ENCODE data around the gene MAP3K6. TPM values are rescaled to one million over a fixed set of nuclear protein-coding genes. Genes with fewer than 3 reads are reported as not detected.

The MAP3K6 gene
- total and polyA plus RNA-seq, 2 of the 4 experiments (the other 2 are of a cell fraction): 4.8 to 15.9 TPM

GRCh38 chr1:27341525-27342252 lies 25.1 kb downstream of the MAP3K6 start, which contains the start of gene SYTL1:
TSS of gene SYTL1 (plus strand) at chr1:27342022. CDS start at chr1:27345335, 3,313 bp downstream.
- Histone ChIP-seq H3K4me3 (ENCODE audit: insufficient read depth, low read depth, low read length) (no peak within 1 kb of the TSS), H2AFZ (replicated peaks; ENCODE audit: low read length, poor library complexity) (peak within 1 kb of the TSS; percentile 90), H3K9me3 (ENCODE audit: control insufficient read depth, insufficient read depth, low read length) (no peaks in the 10 kb centered on the region), H3K18ac (ENCODE audit: low read depth, low read length) (0 out of 2 replicates have a peak within 1 kb of the TSS, but pooled peaks have one; percentile 8), H3K14ac (replicated peaks; ENCODE audit: low read depth, low read length) (peak within 1 kb of the TSS; percentile 20; the same call in 1 of the 2 replicates), H2BK20ac (ENCODE audit: low read depth, low read length) (peak within 1 kb of the TSS; percentile 29; the same call in 1 of the 2 replicates), H4K20me1 (ENCODE audit: insufficient read depth, low read length) (no peaks in the 10 kb centered on the region), H3K27me3 (ENCODE audit: control insufficient read depth, insufficient read depth, low read length) (no peaks in the 10 kb centered on the region), H3K4me2 (ENCODE audit: low read depth, low read length) (peak within 1 kb of the TSS; percentile 53; the same call in 1 of the 2 replicates), H3K23ac (ENCODE audit: low read depth, low read length) (no peak within 1 kb of the TSS), H2BK15ac (ENCODE audit: low read depth, low read length) (peak within 1 kb of the TSS; percentile 38; the same call in 1 of the 3 replicates), H2AK9ac (replicated peaks; ENCODE audit: low read depth, low read length, poor library complexity) (peak within 1 kb of the TSS; percentile 83), H3K9ac (ENCODE audit: low read depth, low read length) (no peak within 1 kb of the TSS), H2AK5ac (ENCODE audit: low read depth, low read length) (peak within 1 kb of the TSS; percentile 68), H3K27ac (ENCODE audit: insufficient read depth, low read length) (no peak within 1 kb of the TSS), H3K4me1 (ENCODE audit: control insufficient read depth, insufficient read depth, low read length) (peaks cover 14% of the 10 kb centered on the region), H2BK120ac (ENCODE audit: low read depth, low read length) (peak within 1 kb of the TSS; percentile 58), H3K9me1 (ENCODE audit: insufficient read depth, low read length) (peaks cover 7% of the 10 kb centered on the region; the same call in 1 of the 2 replicates), H4K5ac (ENCODE audit: low read depth, low read length) (peak within 1 kb of the TSS; percentile 16), H3K79me1 (ENCODE audit: low read depth in 1 of 2, low read length in 2 of 2) (no peaks in the 10 kb centered on the region), H3K36me3 (ENCODE audit: control insufficient read depth, insufficient read depth, low read length) (peaks cover 3% of the 10 kb centered on the region; the same call in 1 of the 2 replicates), H4K8ac (ENCODE audit: low read depth in 2 of 2, low read length in 2 of 2) (peak within 1 kb of the TSS in 1 of 2 experiments; percentile 81; a peak in 3 of 4 replicates), H3K4ac (ENCODE audit: low read depth, low read length) (peak within 1 kb of the TSS; percentile 31; the same call in 1 of the 2 replicates), H3K56ac (ENCODE audit: extremely low read depth, insufficient read depth, low read length) (no peak within 1 kb of the TSS), H2BK5ac (ENCODE audit: low read depth, low read length, poor library complexity, severe bottlenecking) (no peak within 1 kb of the TSS), H4K91ac (ENCODE audit: insufficient read depth, low read depth, low read length) (peak within 1 kb of the TSS; percentile 45; the same call in 1 of the 2 replicates)
- 14% methylated on average over 3 of the region's 22 CpGs; no CpG with 5 or more reads in 1 of the 2 experiments for WGBS, 2 experiments (ENCODE audit: extremely low coverage in 2 of 2, insufficient read length in 1 of 2)
- intact Hi-C loops (cut with micrococcal nuclease) (no loop called here), dilution Hi-C loops (cut with HindIII; ENCODE audit: low sequenced_read_pairs, unreplicated experiment) (no loop called here), in situ Hi-C loops (cut with MboI; ENCODE audit: low sequenced_read_pairs) (no loop called here)
- TF ChIP-seq CEBPB (IDR thresholded peaks at IDR 0.05; ENCODE audit: low read depth, low read length) (no peak), MAZ (IDR thresholded peaks at IDR 0.05; ENCODE audit: borderline replicate concordance, low read depth, low read length) (peak; percentile 77), MAFK (IDR thresholded peaks at IDR 0.05; ENCODE audit: low read depth, low read length) (peak; percentile 21; the same call in 1 of the 2 replicates), USF2 (IDR thresholded peaks at IDR 0.05; ENCODE audit: low read depth, low read length) (peak; percentile 37)
- BruUV-seq (replicated peaks): no TSS peak
- ChIA-PET POLR2A (ENCODE audit: unreplicated experiment) (no interaction called here), CTCF (interaction anchor here (0.6 kb wide), 1 partner anchor 1660 kb away, joined by 3 read pairs; no protein-coding TSS in a partner anchor)
- DNase-seq (peak; percentile 67), ATAC-seq (ENCODE audit: low read depth) (peak; percentile 92)
